Liver (tissue), 3 donors: ENCODE data around the gene VASN.

Experiments used
- CTCF ChIP-seq: fragments of 150-350 bp; IDR thresholded peaks from 2 replicates; pipeline ENCODE4 v1.5.1; 2017; ENCODE audit warnings: improper control_type of control experiment, low read depth, low read length; ENCODE audit not compliant: missing input control
- EGR1 ChIP-seq, 2 donors: IDR thresholded peaks; 2 replicates each; pipeline ENCODE4 v1.6.1; 2016 to 2018; ENCODE audit warnings: antibody characterized with exemption in 2 of 2, low read depth in 2 of 2
- FOXA1 ChIP-seq: IDR thresholded peaks from 2 replicates; pipeline ENCODE4 v1.6.1; 2016; ENCODE audit warnings: antibody characterized with exemption
- GABPA ChIP-seq, 2 donors: IDR thresholded peaks in 1 of 2; conservative IDR thresholded peaks in 1 of 2; 2 replicates each; pipeline ENCODE4 v1.6.1; 2016; ENCODE audit warnings: antibody characterized with exemption in 2 of 2, mild to moderate bottlenecking in 1 of 2, moderate library complexity in 1 of 2
- JUND ChIP-seq, 2 donors: IDR thresholded peaks; 2 replicates each; pipeline ENCODE4 v1.6.1; 2016; ENCODE audit warnings: antibody characterized with exemption in 2 of 2
- RAD21 ChIP-seq, 2 donors: IDR thresholded peaks; 2 replicates each; pipeline ENCODE4 v1.6.1; 2016; ENCODE audit warnings: antibody characterized with exemption in 2 of 2, mild to moderate bottlenecking in 2 of 2
- REST ChIP-seq: IDR thresholded peaks from 2 replicates; pipeline ENCODE4 v1.6.1; 2016; ENCODE audit warnings: antibody characterized with exemption, mild to moderate bottlenecking
- RXRA ChIP-seq, 2 donors: IDR thresholded peaks; 2 replicates each; pipeline ENCODE4 v1.6.1; 2017 to 2018; ENCODE audit warnings: antibody characterized with exemption in 2 of 2, mild to moderate bottlenecking in 1 of 2
- SP1 ChIP-seq: IDR thresholded peaks from 2 replicates; pipeline ENCODE4 v1.6.1; 2018; ENCODE audit warnings: antibody characterized with exemption, mild to moderate bottlenecking
- TAF1 ChIP-seq: conservative IDR thresholded peaks from 2 replicates; pipeline ENCODE4 v1.6.1; 2016; ENCODE audit warnings: antibody characterized with exemption, mild to moderate bottlenecking
- YY1 ChIP-seq: IDR thresholded peaks from 2 replicates; pipeline ENCODE4 v1.6.1; 2016; ENCODE audit warnings: antibody characterized with exemption, mild to moderate bottlenecking
- ZBTB33 ChIP-seq: IDR thresholded peaks from 2 replicates; pipeline ENCODE4 v1.6.1; 2016; ENCODE audit warnings: antibody characterized with exemption
- TF ChIP-seq, protein P1 (sequence below): IDR thresholded peaks from 2 replicates; pipeline ENCODE4 v1.6.1; 2016; ENCODE audit warnings: antibody characterized with exemption
- TF ChIP-seq, protein P2 (sequence below): IDR thresholded peaks from 2 replicates; pipeline ENCODE4 v1.6.1; 2016; ENCODE audit warnings: antibody characterized with exemption
- donor health status: healthy.
- donor health status: healthy.

DNA sequence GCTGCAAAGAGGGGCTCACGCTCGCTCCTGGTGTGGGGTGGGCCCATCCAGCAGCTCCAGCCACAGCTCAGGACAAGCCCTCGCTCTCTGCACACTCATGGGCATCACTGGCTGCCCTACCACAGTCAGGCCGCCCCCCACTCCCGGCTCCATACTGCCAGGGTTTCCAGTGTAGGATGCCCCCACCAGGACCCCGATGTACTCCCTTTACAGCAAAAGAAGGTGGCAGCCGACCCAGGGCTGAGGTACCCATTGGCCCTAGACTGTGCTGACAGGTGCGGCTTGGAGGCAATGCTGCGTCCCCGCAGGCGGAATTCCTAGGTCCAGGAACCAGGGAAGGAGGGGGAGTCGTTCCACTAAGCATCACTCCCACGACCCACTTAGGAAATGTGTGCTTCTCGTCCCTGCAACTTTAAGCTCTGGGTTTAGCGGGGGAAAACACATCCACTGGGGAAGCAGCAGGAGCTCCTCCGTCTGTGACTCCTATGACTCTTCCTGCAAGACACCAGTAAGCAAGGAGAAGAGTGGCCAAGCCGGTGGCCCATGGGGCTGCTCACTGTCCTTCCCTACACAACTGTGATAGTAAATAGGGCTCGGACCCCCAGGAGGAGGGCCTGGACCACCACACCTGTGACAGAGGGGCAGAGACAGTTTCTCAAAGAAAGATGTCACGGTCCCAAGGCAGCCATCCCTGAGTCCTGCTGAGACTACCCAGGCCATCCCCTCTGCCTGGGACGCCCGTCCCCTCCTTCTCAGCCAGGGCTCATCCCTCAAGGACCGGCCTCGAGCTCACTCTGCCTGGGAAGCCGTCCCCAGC is 31.7 kb downstream of the VASN start:
- TF ChIP-seq CTCF: no peak
- TF ChIP-seq TAF1: no peak
- no peak for TF ChIP-seq EGR1 (IDR thresholded peaks at IDR 0.05; ENCODE audit: low read depth in 2 of 2)
- no peak for TF ChIP-seq FOXA1
- no peak for TF ChIP-seq REST
- TF ChIP-seq, protein P1, sequence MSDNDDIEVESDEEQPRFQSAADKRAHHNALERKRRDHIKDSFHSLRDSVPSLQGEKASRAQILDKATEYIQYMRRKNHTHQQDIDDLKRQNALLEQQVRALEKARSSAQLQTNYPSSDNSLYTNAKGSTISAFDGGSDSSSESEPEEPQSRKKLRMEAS: no peak
- TF ChIP-seq YY1: no peak
- no peak for TF ChIP-seq JUND (IDR thresholded peaks at IDR 0.05)
- no peak for TF ChIP-seq RXRA (IDR thresholded peaks at IDR 0.05)
- TF ChIP-seq ZBTB33: no peak
- TF ChIP-seq RAD21 (IDR thresholded peaks at IDR 0.05): no peak
- TF ChIP-seq GABPA (IDR thresholded peaks at IDR 0.05 in 1 of 2, conservative IDR thresholded peaks at IDR 0.05 in 1 of 2): no peak
- TF ChIP-seq, protein P2, sequence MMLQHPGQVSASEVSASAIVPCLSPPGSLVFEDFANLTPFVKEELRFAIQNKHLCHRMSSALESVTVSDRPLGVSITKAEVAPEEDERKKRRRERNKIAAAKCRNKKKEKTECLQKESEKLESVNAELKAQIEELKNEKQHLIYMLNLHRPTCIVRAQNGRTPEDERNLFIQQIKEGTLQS: no peak
- TF ChIP-seq SP1: no peak
